SK-N-SH (cell line): ENCODE measurements around the gene FAM149B1. TPM values are rescaled to one million over a fixed set of nuclear protein-coding genes. Genes with fewer than 3 reads are reported as not detected.

Experiments
- CTCF ChIA-PET: fragments of 300-600, 350-600 bp; formaldehyde crosslinking; extraction: SDS; loops from one replicate; lab custom pipeline; 2021; lab: Yijun Ruan, JAX
- POLR2A ChIA-PET: fragments of 350-600 bp; sonication (Branson Sonifier 250); formaldehyde crosslinking; extraction: SDS; loops from one replicate; lab custom pipeline; 2020; ENCODE audit warnings: antibody characterized with exemption, inconsistent platforms; lab: Yijun Ruan, JAX
- DNase-seq: peaks from one replicate; pipeline ENCODE4 v3.0.0; 2012
- H2AFZ ChIP-seq: fragments of 200-600 bp; sonication (generic); 2 replicates; pipeline ENCODE4 v1.8.1; 2016; ENCODE audit warnings: antibody characterized with exemption, mild to moderate bottlenecking, low read depth
- H3F3A ChIP-seq: fragments of 200-600 bp; sonication (generic); replicated peaks from 2 replicates; pipeline ENCODE3; 2016; ENCODE audit warnings: antibody characterized with exemption, mild to moderate bottlenecking; ENCODE audit not compliant: insufficient read depth
- H3K27ac ChIP-seq, 2 experiments: fragments of 200-500 bp in 1 of 2; fragments of 200-600 bp in 1 of 2; sonication (Bioruptor generic) in 1 of 2; sonication (generic), shearing (Covaris generic) in 1 of 2; 2 replicates each; pipeline versions ENCODE4 v1.5.1 to v1.6.1; 2014 to 2016; ENCODE audit warnings: low read depth in 2 of 2, inconsistent platforms in 1 of 2, low read length in 1 of 2, mild to moderate bottlenecking in 1 of 2, mixed read lengths in 1 of 2
- H3K27me3 ChIP-seq: fragments of 200-600 bp; sonication (generic), shearing (Covaris generic); 2 replicates; pipeline ENCODE4 v1.6.1; 2016; ENCODE audit warnings: mixed run types; ENCODE audit not compliant: insufficient read depth
- H3K36me3 ChIP-seq, 2 experiments: fragments of 200-500 bp in 1 of 2; fragments of 200-600 bp in 1 of 2; sonication (Bioruptor generic) in 1 of 2; sonication (generic) in 1 of 2; replicated peaks in 1 of 2; 2 replicates each; pipeline versions ENCODE3 to v1.5.1; 2014 to 2016; ENCODE audit warnings: low read length in 1 of 2, mild to moderate bottlenecking in 1 of 2; ENCODE audit not compliant: insufficient read depth in 2 of 2, control insufficient read depth in 1 of 2
- H3K4me1 ChIP-seq, 2 experiments: fragments of 200-500 bp in 1 of 2; fragments of 200-600 bp in 1 of 2; sonication (Bioruptor generic) in 1 of 2; sonication (generic), shearing (Covaris generic) in 1 of 2; 2 replicates each; pipeline versions ENCODE4 v1.5.1 to v1.6.1; 2014 to 2016; ENCODE audit warnings: low read depth in 1 of 2, low read length in 1 of 2, mixed run types in 1 of 2; ENCODE audit not compliant: insufficient read depth in 2 of 2, control insufficient read depth in 1 of 2
- H3K4me2 ChIP-seq: fragments of 200-600 bp; sonication (generic), shearing (Covaris generic); 2 replicates; pipeline ENCODE4 v1.6.1; 2017; ENCODE audit warnings: mixed run types
- H3K4me3 ChIP-seq, 2 experiments: fragments of 200-500 bp in 1 of 2; fragments of 200-600 bp in 1 of 2; sonication (Bioruptor generic) in 1 of 2; sonication (generic), shearing (Covaris generic) in 1 of 2; 2 replicates each; pipeline versions ENCODE4 v1.5.1 to v1.8.1; 2014 to 2016; ENCODE audit warnings: low read depth in 2 of 2, inconsistent platforms in 1 of 2, low read length in 1 of 2, mild to moderate bottlenecking in 1 of 2, mixed read lengths in 1 of 2, moderate library complexity in 1 of 2
- H3K79me2 ChIP-seq: fragments of 200-600 bp; sonication (generic); 2 replicates; pipeline ENCODE4 v1.8.1; 2017; ENCODE audit warnings: mild to moderate bottlenecking; ENCODE audit not compliant: insufficient read depth
- H3K9ac ChIP-seq: fragments of 200-600 bp; sonication (generic); 2 replicates; pipeline ENCODE4 v1.6.1; 2017; ENCODE audit warnings: mixed run types
- H3K9me2 ChIP-seq: fragments of 200-600 bp; sonication (generic); 2 replicates; pipeline ENCODE4 v1.6.1; 2017; ENCODE audit warnings: mixed run types
- H3K9me3 ChIP-seq: fragments of 200-600 bp; sonication (generic); 2 replicates; pipeline ENCODE4 v1.6.1; 2017; ENCODE audit warnings: mixed run types, mild to moderate bottlenecking, moderate library complexity
- H4K20me1 ChIP-seq: fragments of 200-600 bp; sonication (generic); 2 replicates; pipeline ENCODE4 v1.6.1; 2017; ENCODE audit warnings: mild to moderate bottlenecking, mixed run types; ENCODE audit not compliant: insufficient read depth
- CHD2 ChIP-seq: fragments of 150-350 bp; IDR thresholded peaks from 2 replicates; pipeline ENCODE4 v1.6.1; 2018; ENCODE audit warnings: low read length; ENCODE audit not compliant: partially characterized antibody
- CTCF ChIP-seq: fragments of 200-600 bp; sonication (generic); IDR thresholded peaks from 2 replicates; pipeline ENCODE4 v1.6.1; 2017; ENCODE audit warnings: antibody characterized with exemption, mild to moderate bottlenecking, moderate library complexity
- ELF1 ChIP-seq: IDR thresholded peaks from 2 replicates; pipeline ENCODE4 v1.4.0; 2012
- FOSL2 ChIP-seq: IDR thresholded peaks from 2 replicates; pipeline ENCODE4 v1.4.0; 2012; ENCODE audit warnings: low read depth, mild to moderate bottlenecking, moderate library complexity, borderline replicate concordance
- JUND ChIP-seq: IDR thresholded peaks from 2 replicates; pipeline ENCODE4 v1.4.0; 2012
- MEF2A ChIP-seq: IDR thresholded peaks from 2 replicates; pipeline ENCODE4 v1.4.0; 2012; ENCODE audit warnings: low read depth, borderline replicate concordance
- MXI1 ChIP-seq: IDR thresholded peaks from 2 replicates; pipeline ENCODE4 v1.6.1; 2012; ENCODE audit warnings: mild to moderate bottlenecking, low read depth, low read length, improper control_type of control experiment
- NRF1 ChIP-seq: IDR thresholded peaks from 2 replicates; pipeline ENCODE4 v1.6.1; 2012; ENCODE audit warnings: low read depth, mild to moderate bottlenecking, low read length
- PBX3 ChIP-seq: IDR thresholded peaks from 2 replicates; pipeline ENCODE4; 2012
- RXRA ChIP-seq: IDR thresholded peaks from 2 replicates; pipeline ENCODE4 v1.4.0; 2012; ENCODE audit warnings: low read depth, mild to moderate bottlenecking, borderline replicate concordance
- SIN3A ChIP-seq: IDR thresholded peaks from 2 replicates; pipeline ENCODE4 v1.6.1; 2012; ENCODE audit warnings: low read depth, mild to moderate bottlenecking, low read length, moderate library complexity, borderline replicate concordance
- TCF12 ChIP-seq: IDR thresholded peaks from 2 replicates; pipeline ENCODE4 v1.4.0; 2012
- USF1 ChIP-seq: IDR thresholded peaks from 2 replicates; pipeline ENCODE4 v1.4.0; 2012; ENCODE audit warnings: low read depth, borderline replicate concordance
- YY1 ChIP-seq: IDR thresholded peaks from 2 replicates; pipeline ENCODE4 v1.4.0; 2012; ENCODE audit warnings: low read depth, mild to moderate bottlenecking
- WGBS: methylation state at CpG from one replicate; pipeline ENCODE4 v1.1.6; 2017; ENCODE audit warnings: low lambda C conversion rate; 5-methylcytosine and 5-hydroxymethylcytosine counted together
- polyA plus RNA-seq, 3 experiments: library from polyadenylated mRNA; depleted of rRNA; stranded (reverse); fragments of >200 nt; gene quantifications; 2 replicates each; pipeline ENCODE4 v1.2.3, GENCODE V29; 2012
- TF ChIP-seq, protein P1 (sequence below): fragments of 150-350 bp; IDR thresholded peaks from 2 replicates; pipeline ENCODE4 v1.6.1; 2017; ENCODE audit warnings: antibody characterized with exemption, low read length, low read depth, borderline replicate concordance
- TF ChIP-seq, protein P2 (sequence below): IDR thresholded peaks from 2 replicates; pipeline ENCODE4 v1.6.1; 2012; ENCODE audit warnings: mild to moderate bottlenecking, low read depth, low read length, moderate library complexity

The FAM149B1 gene
- polyA plus RNA-seq, 1 of the 3 experiments (the other 2 are of a cell fraction), result 28.2 TPM

DNA sequence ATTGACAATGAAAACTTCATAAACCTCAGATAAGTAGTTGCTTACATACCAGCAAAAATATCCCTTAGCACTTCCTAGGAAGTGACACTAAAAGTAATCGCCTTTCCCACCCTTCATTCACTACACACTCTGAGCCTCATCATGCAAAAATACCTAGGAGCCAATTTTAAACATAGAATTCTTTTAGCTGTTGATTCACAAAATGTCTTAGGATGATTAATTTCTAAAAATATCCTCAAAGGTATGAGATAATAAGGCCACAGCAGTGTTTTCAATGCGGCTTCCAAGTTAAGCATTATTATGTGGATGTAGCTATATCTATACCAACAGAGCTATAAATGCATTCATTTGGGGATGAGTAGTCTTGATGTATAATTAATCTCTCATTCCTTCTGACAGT, 66.0 kb downstream of the FAM149B1 start (continued):
- no peak for TF ChIP-seq USF1
- TF ChIP-seq YY1, result no peak
- TF ChIP-seq PBX3, result no peak
- no peak for TF ChIP-seq CHD2
- no peak for TF ChIP-seq NRF1
- TF ChIP-seq SIN3A, result no peak
- TF ChIP-seq, protein P1, sequence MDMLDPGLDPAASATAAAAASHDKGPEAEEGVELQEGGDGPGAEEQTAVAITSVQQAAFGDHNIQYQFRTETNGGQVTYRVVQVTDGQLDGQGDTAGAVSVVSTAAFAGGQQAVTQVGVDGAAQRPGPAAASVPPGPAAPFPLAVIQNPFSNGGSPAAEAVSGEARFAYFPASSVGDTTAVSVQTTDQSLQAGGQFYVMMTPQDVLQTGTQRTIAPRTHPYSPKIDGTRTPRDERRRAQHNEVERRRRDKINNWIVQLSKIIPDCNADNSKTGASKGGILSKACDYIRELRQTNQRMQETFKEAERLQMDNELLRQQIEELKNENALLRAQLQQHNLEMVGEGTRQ, result no peak

GRCh38 chr10:73234695-73235094, 66.8 kb downstream of the FAM149B1 start:
- no peak for DNase-seq
- peaks cover 64% of the 10 kb centered on the region in 2 experiments for H3K36me3 ChIP-seq

More at GRCh38 chr10:73234695-73235094, 66.8 kb downstream of the FAM149B1 start:
- Histone ChIP-seq H3K9me2 (no peaks in the 10 kb centered on the region), H3K9ac (no peak overlapping the region)
- TF ChIP-seq MXI1 (no peak), FOSL2 (no peak), ELF1 (no peak), YY1 (no peak), JUND (no peak), TCF12 (no peak), RXRA (no peak), MEF2A (no peak), NRF1 (no peak), CTCF (no peak)
- TF ChIP-seq, protein P2, sequence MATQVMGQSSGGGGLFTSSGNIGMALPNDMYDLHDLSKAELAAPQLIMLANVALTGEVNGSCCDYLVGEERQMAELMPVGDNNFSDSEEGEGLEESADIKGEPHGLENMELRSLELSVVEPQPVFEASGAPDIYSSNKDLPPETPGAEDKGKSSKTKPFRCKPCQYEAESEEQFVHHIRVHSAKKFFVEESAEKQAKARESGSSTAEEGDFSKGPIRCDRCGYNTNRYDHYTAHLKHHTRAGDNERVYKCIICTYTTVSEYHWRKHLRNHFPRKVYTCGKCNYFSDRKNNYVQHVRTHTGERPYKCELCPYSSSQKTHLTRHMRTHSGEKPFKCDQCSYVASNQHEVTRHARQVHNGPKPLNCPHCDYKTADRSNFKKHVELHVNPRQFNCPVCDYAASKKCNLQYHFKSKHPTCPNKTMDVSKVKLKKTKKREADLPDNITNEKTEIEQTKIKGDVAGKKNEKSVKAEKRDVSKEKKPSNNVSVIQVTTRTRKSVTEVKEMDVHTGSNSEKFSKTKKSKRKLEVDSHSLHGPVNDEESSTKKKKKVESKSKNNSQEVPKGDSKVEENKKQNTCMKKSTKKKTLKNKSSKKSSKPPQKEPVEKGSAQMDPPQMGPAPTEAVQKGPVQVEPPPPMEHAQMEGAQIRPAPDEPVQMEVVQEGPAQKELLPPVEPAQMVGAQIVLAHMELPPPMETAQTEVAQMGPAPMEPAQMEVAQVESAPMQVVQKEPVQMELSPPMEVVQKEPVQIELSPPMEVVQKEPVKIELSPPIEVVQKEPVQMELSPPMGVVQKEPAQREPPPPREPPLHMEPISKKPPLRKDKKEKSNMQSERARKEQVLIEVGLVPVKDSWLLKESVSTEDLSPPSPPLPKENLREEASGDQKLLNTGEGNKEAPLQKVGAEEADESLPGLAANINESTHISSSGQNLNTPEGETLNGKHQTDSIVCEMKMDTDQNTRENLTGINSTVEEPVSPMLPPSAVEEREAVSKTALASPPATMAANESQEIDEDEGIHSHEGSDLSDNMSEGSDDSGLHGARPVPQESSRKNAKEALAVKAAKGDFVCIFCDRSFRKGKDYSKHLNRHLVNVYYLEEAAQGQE, result no peak
- TF ChIP-seq, all 33 proteins: peak for 0
- peaks cover 34% of the 10 kb centered on the region for H3F3A ChIP-seq
- H2AFZ ChIP-seq, result no peak overlapping the region
- H3K27ac ChIP-seq, result no peak overlapping the region
- H3K79me2 ChIP-seq, result no peaks in the 10 kb centered on the region; the same call in 1 of the 2 replicates
- 93% methylated on average over 7 of the region's 7 CpGs for WGBS
- ChIA-PET CTCF (interaction anchor here (0.7 to 1.6 kb wide), 3 partner anchors 13 to 16 kb away, joined by 3 to 6 read pairs (median 3); partner anchors contain the start of gene DNAJC9), POLR2A (interaction anchor here (1.1 kb wide), 1 partner anchor 12 kb away, joined by 3 read pairs; the partner anchor contains the start of gene DNAJC9)
- H3K4me1 ChIP-seq, result no peaks in the 10 kb centered on the region
- H3K27me3 ChIP-seq, result no peaks in the 10 kb centered on the region
- H3K4me2 ChIP-seq, result no peak overlapping the region
- H3K9me3 ChIP-seq, result no peaks in the 10 kb centered on the region
- H4K20me1 ChIP-seq, result no peaks in the 10 kb centered on the region
- no peak overlapping the region for H3K4me3 ChIP-seq
